ENCODE results near the gene NSA2.

The NSA2 gene

GRCh38 chr5:74816875-74817274 lies 49.8 kb downstream of the NSA2 start:
- DNase-seq (ENCODE audit: low read depth in 3 of 3), result no peak

GRCh38 chr5:74822288-74822687 lies 55.2 kb downstream of the NSA2 start:
- no peak for DNase-seq (ENCODE audit: low read depth in 3 of 3)

- no peak for DNase-seq (ENCODE audit: low read depth in 3 of 3)
Measured at GRCh38 chr5:74829413-74829812, 62.4 kb downstream of the NSA2 start.

Data from stimulated activated CD4-positive, alpha-beta T cell treated with anti-CD3 and anti-CD28 coated beads, TNF-alpha, amount 100 ng/mL, for 48 hours (primary cell).